GM18502 (cell line): ENCODE measurements around the gene KLHDC7B.
"Not testable (repeated sequence)": the region's sequence is repeated elsewhere in the genome, so short reads cannot be mapped to it uniquely, and the experiment has no call there.

Experiments used
- ATAC-seq: cut with Tn5 transposase; IDR thresholded peaks from one replicate; pipeline ENCODE4 v1.9.1; 2021; ENCODE audit warnings: mild to moderate bottlenecking; ENCODE audit not compliant: unreplicated experiment, poor library complexity

KLHDC7B gene

DNA sequence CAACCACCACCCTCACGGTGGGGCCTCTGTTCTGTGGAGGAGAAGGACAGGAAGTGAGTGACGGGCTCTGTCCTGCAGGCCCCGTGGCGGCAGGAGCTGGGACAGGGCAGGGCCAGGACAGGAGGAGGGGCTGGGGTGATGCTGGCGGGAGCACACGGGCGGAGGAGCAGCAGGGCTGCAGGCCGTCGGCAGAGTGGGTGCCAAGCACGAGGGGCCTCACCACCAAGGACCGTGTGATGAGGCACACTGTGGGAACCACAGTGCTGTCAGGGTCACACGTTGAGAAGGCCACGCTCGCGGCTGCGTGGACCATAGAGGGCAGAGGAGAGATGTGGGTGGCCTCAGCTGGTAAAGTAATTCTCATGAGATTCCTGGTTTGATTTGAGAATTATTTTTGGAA lies 28.8 kb upstream of the KLHDC7B start:
- no peak for ATAC-seq

DNA sequence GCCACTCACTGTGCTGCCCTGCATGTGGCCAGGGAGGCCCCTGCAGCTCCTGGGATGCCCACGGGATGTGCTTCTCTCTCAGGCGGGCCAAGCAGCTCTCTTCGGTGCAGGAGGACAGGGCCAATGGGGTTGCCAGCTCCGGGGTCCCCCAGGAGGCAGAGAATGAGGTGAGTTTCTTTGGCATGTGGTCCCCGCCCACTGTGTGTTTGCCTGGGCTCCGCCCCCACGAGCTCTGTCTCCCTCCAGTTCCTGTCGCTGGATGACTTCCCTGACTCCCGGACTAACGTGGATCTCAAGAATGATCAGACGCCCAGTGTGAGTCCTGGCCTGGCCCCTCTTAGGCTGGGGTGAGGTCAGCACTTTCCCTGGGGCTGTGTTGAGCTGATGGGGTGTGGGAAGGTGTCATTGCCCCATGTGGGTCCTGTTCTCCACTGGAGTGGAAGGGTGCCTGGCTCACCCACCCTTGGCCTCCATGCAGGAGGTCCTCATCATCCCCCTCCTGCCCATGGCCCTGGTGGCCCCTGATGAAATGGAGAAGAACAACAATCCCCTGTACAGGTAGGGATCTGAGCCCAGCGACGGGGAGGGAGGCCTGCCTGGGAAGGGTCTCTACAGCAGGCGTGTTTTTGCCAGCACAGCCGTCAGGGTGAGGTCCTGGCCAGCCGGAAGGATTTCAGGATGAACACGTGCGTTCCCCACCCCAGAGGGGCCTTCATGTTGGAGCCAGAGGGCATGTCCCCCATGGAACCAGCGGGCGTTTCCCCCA lies 28.0 kb upstream of the KLHDC7B start:
- no peak for ATAC-seq

DNA sequence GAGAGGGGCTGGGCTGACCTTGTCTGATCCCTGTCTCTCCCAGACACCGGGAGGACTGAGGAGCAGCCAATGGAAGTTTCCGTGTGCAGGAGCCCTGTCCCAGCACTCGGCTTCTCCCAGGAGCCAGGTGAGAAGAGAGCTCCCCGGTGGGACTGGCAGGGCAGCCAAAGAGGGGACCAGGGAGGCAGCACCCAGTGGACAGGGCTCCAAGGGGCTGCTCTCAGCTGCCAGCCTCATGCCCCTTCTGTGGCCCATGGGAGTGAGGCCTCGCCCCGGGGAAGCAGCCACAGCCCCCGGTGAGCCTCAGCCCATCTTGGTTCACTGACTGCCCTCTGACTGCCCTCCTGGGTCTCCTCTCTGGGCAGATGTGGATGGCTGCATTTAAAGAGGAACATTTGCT lies 27.1 kb upstream of the KLHDC7B start:
- no peak for ATAC-seq

DNA sequence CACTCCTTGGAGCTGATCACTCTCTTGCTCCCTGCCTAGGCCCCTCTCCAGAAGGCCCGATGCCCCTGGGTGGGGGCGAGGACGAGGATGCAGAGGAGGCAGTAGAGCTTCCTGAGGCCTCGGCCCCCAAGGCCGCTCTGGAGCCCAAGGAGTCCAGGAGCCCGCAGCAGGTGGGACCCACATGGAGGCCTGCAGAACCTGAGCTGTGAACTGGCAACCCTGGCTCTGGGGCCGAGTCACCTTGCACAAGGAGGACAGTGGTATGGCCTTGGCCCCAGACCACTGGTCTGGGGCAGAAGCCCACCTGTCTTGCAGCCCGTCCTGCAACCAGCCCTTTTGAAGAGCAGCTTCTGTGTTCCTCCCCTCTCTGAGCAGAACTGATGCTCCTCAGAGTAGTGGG lies 26.5 kb upstream of the KLHDC7B start:
- no peak for ATAC-seq

DNA sequence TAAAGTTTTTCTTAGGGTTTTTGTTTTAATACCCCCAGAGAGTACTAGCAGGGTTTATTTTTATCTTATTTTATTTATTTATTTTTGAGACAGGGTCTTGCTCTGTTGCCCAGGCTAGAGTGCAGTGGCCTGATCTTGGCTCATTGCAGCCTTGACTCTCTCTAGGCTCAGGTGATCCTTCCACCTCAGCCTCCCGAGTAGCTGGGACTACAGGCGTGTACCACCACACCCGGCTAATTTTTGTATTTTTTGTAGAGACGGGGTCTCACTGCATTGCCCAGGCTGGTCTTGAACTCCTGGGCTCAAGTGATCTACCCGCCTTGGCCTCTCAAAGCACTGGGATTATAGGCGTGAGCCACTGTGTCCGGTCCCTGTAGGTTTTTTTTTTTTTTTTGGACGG lies 25.5 kb upstream of the KLHDC7B start:
- not testable (repeated sequence) for ATAC-seq

DNA sequence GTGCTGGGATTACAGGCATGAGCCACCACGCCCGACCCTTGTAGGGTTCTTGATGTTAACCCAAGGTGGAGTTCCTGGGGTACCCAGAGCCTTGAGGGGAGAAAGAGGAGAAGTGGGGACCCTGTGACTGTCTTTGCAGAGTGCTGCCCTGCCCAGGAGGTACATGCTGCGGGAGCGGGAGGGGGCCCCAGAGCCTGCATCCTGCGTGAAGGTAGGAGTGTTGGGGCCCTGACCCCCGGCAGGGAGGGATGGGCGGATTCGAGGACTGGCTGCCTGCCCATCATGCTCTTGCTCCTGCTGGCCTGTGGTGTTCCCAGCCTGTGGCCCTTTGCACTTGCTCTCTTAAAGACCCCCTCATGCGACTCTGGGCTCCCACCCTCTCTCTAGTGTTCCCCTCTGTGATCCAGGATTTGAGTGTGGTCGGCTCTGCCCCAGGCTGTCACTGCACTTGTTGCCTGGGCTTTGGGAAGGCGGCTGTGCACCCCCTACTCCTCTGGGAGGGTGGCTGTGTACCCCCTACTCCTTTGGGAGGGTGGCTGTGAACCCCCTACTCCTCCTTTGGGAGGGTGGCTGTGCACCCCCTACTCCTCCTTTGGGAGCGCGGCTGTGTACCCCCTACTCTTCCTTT lies 24.8 kb upstream of the KLHDC7B start:
- ATAC-seq = no peak

DNA sequence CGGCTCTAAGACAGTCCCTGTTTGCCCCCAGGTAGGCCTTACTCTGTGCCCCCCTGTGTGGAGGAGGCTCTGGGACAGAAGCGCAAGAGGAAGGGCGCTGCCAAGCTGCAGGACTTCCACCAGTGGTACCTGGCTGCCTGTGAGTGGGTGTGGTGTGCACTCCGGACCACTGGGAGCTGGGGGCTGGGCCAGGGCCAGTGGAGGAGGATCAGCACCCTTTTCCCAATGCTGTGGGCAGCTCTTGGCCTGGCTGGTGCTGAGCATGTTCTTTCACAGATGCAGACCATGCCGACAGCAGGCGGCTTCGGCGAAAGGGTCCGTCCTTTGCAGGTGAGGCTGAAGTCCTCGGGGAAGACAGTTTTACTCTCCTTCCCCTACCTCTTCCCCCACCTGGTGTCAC lies 24.0 kb upstream of the KLHDC7B start:
- no peak for ATAC-seq

DNA sequence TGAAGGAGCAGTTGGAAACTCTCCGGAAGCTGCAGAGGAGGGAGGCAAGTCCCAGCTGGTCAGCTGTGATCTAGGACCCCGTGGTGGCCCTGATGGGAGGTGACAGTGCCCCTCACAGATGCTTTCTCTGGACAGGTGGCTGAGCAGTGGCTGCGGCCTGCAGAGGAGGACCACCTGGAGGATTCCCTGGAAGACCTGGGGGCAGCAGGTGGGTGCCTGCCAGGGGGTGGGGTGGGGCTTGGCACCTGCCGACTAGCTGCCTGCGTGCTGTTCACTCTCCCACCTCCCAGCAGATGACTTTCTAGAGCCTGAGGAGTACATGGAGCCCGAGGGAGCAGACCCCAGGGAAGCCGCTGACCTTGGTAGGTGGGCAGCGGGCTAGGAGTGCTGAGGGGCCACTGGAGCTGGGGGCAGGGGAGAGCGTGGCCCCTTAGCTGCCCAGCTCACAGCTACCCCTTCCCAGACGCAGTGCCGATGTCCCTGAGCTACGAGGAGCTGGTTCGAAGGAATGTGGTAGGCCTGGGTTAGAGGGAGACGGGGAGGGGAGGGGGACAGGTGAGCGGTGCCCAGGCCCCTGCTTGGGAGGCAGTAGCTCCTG lies 23.4 kb upstream of the KLHDC7B start:
- ATAC-seq = no peak

DNA sequence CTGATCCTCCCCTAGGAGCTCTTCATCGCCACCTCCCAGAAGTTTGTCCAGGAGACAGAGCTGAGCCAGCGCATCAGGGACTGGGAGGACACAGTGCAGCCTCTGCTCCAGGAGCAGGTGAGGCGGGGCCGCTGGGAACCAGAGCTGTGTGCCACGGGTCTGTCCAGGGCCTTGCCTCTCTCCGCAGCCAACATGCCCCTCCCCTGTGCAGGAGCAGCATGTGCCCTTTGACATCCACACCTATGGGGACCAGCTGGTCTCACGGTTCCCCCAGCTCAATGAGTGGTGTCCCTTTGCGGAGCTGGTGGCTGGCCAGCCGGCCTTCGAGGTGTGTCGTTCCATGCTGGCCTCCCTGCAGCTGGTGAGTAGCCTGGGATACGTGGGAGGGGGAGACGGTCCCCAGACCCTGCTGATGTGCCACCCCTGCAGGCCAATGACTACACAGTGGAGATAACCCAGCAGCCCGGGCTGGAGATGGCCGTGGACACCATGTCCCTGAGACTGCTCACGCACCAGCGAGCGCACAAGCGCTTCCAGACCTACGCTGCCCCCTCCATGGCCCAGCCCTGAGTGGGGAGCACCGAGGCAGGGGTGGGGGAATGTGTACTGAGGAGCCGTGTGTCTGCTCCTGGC lies 22.8 kb upstream of the KLHDC7B start:
- no peak for ATAC-seq

DNA sequence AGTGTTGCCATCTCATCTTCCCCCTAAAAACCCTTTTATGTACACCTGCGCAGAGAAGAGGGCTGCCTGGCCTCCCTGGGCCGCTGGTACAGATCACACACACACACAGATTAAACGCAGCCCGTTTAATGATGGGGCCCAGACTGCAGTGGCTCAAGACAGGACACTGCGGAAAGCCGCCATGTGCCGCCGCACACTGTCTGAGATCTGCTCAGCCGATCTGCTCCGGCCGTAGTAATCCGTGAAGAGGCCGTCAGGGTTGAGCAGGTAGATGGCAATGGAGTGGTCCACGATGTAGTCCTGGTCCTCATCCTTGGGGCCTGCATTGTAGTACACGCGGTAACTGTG lies 22.3 kb upstream of the KLHDC7B start:
- ATAC-seq = no peak

DNA sequence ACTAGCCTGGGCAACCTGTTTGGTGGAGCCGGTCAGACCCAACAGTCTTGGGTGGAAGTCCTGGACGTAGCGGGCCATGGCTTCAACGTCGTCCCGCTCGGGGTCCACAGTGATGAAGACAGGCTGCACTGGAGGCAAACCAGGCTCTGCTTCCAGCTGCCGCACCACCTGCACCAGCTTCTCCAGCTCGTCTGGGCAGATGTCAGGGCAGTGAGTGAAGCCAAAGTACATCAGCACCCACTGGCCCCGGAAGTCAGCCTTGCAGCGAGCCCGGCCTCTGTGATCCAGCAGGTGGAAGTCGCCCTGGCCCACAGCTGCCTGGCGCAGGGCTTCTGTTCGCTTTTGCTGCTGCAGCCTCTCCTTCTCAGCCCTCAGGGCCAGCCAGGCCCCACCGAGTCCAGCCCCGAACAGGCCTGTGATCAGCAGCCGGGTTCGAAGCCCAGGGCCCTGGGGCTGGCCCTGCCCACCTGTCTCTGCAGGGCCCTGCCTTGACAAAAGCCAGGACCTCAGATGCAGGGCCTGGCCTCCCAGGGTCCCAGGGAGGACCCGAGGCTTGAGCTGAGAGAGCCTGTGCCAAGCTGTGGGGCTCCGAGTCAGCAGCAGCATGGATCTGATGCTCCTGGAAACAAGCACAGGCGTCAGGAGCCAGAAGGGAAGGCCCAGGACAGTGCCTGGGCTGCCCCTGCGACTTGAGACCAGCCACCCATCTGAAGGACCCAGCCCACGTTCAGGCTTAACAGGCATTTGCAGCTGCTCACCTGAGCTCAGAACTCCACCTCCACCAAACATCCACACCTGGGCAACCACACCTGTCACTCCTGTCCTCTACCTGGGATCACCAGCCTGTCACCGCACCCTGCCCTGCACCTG lies 21.7 kb upstream of the KLHDC7B start:
- no peak for ATAC-seq

DNA sequence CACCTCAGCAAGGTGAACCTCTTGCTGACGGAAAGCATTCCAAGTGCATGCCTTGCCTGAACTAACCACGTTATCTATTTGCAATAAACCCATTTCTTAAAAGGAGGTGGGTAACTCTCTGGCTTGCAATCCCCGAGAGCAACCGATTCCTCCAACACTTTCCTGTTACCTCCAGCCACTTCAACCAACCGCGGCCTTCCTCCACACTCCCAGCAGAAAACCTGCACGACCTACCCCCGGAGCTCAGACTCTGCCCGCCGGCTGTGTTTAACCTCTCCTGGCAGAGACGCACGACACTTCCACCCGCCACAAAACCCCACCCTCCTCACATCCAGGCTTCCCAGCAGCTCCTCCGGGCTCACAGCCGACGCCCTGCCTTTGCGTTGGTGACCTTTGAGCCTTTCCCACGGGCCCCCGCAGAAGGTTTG lies 21.0 kb upstream of the KLHDC7B start:
- ATAC-seq = no peak

DNA sequence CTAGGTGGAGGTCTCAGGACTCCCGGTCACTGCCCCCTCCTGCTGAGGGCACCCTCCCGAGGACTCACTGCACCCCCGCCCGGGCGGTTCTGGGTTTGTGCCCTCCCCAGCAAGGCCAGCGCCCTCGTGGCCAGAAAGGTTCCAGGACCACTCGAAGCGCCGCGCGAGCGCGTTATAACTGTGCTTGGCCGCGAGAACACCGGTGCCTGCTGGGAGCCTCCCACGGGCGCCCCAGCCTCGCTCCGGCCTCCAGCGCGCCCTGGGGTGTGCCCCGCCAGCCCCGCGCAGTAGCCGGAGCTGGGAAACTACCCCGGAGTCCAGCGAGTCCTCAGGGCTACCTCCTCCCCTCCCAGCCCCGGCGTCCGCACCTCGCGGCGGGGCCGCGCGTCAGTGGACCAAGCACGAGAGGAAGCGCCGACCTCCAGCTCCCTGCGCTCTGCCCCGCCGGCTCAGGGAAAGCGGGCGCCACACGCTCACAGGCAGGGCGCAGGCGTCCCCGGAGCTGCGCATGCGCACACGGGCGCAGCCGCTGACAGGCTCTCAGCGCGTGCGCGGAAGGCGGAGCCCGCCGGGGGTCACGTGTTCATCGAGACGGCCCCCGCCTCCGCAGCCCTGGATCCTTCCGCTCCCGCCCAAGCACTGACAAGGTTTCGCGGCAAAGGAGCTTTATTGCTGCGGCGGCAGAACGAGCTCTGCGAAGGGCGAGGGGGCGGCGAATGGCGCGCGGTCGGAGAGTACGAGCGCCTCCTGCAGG lies 20.4 kb upstream of the KLHDC7B start, which contains the start of gene SCO2:
TSS of gene SCO2 (minus strand) at position 495 of the 754 bp plus-strand sequence. CDS start 1,187 bp downstream, outside the sequence.
- peak; percentile 46 for ATAC-seq

DNA sequence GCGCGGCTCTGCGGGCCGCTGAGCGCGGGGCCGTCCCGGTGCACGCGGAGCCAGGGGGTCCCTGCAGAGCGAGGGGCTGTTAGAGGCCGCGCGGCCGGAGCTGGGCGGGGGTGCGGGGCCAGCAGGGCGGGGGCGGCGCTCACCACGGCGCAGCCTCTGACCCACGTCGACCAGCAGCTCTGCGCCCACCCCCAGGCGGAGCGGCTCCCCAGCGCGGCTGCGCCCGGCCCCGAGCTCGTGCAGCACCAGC lies 19.9 kb upstream of the KLHDC7B start:
- no peak for ATAC-seq

DNA sequence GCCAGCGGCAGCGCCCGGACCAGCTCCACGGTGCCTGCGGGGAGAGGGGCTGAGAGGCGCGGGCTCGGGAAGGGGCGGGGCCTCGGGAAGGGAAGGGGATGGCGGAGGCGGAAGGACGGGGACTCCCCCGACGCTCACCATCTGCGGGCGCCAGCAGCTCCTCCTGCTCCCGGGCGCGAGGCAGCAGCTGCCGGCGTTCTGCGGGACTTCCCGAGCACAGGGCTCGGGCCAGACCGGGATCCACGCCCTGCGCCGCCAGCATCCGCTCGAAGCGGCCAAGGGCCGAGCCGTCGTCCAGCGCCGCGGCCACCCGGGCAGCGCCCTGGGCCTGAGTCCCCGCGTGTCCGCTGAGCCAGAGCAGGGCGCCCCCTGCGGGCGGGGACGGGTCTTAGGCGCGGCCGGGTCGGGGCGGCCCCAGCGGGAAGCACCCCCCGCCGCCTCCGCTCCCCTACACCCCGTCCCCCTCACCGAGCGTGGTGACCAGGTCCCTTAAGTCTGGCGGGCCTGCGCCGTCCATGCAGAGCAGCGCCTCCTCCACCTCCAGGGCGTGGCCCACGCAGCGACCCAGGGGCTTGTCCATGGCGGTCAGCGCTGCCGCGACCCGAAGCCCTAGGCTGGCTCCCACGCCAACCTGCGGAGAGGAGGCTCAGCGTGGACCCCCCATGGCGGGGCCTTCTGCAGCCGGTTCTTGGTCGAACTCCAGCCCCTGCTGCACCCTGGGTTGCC lies 19.4 kb upstream of the KLHDC7B start:
- peak; percentile 31 for ATAC-seq

DNA sequence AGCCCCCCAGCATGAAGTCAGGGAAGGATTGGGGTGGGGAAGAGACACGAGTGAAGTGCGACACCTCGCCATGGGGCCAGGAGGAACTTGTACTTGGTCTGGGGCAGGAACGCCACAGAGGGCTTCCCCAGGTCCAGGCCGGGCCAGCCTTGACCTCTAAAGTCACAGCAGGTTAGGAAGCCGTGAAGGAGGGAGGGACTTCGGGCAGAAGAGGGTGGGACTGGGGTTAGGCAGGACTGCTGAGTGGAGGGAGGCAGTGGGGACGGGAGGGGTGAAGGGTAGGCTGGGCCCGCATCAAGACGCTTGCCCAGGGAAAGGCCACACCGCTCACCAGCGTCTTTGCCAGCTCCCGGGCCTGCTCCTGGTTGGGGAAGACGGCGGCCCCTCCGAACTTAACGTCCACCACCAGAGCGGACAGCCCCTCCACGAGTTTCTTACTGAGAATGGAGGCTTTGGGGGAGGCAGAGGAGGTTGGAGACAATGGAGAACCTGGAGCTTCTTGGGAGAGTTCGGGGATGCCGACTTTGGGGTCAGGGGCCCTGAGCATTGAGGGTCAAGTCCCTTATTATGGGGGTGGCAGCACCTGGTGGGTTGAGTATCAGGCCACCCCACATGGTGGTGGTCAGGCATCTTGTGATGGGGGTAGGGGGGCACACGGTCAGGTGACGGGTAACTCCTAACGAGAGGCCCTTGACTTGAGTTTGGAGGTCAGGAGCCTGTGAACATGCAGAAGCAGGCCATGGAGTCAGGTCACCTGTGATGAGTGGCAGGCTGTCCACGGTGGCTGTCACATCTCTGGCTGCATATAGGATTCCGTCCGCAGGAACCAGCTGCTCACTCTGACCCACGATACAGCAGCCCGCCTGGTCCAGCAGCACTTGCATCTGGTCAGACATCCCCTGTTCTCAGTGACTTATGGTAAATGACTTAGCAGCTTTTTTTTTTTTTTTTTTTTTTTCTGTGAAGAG lies 18.6 kb upstream of the KLHDC7B start:
- no peak for ATAC-seq

DNA sequence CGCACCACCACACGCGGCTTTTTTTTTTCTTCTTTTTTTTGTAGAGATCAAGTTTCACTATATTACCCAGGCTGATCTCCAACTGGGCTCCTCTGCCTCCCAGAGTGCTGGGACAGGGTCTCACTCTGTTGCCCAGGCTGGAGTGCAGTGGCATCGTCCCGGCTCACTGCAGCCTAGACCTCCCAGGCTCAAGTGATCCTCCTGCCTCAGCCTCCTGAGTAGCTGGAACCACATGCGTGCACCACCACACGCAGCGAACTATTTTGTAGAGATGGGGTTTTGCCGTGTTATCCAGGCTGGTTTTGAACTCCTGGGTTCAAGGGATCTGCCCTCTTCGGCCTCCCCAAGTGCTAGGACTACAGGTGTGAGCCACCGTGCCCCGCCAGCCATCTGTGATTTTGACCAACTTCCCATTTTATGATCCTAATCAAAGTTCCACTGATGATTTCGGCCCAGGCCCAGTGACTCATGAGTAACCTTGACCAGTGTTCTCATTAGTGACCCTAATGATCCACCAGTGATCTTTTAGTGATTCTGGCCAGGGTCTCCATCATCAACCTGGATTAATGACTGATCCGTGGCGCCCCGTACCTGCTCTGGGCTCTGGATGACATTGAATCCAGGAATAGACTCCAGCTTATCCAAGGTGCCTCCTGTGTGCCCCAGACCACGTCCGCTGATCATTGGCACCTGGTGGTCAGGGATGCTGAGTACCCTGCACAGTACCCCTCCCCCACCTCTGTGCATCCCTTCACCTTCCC lies 17.6 kb upstream of the KLHDC7B start:
- no peak for ATAC-seq
